Tibial nerve (tissue), 4 donors: ENCODE results near the gene CCNY.

Source experiments
- EP300 ChIP-seq, 2 donors: sonication (generic); formaldehyde crosslinking; IDR thresholded peaks; one replicate each; pipeline ENCODE4 v1.6.1; 2017; ENCODE audit warnings: antibody characterized with exemption in 2 of 2, mild to moderate bottlenecking in 1 of 2
- TF ChIP-seq, protein P1 (sequence below), 5 experiments: fragments of 200-600 bp in 3 of 5; fragments of 450-650 bp in 2 of 5; sonication (generic) in 3 of 5; IDR thresholded peaks; one replicate each; pipeline ENCODE4 v1.5.1; 2016 to 2019; ENCODE audit warnings: antibody characterized with exemption in 5 of 5, mild to moderate bottlenecking in 3 of 5, moderate library complexity in 2 of 5

DNA sequence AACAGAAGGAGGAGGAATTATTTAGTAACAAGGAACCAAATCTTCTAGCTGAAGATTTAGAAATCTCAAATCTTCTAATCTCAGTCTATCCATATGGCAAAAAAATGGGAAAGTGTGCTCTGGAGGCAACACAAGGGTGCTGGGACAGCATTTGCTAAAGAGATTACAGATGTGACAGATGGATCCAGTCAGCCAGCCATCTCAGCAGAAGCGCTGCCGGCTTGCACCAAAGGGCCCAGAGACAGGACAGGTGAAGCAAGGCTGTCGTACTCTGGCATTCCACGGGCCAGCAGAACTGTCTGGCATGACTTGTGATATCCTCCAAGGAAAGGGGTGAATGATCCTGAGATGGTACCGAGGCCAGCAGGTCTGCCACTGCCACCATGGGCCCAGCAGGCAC is 223.1 kb downstream of the CCNY start:
- TF ChIP-seq, protein P1, sequence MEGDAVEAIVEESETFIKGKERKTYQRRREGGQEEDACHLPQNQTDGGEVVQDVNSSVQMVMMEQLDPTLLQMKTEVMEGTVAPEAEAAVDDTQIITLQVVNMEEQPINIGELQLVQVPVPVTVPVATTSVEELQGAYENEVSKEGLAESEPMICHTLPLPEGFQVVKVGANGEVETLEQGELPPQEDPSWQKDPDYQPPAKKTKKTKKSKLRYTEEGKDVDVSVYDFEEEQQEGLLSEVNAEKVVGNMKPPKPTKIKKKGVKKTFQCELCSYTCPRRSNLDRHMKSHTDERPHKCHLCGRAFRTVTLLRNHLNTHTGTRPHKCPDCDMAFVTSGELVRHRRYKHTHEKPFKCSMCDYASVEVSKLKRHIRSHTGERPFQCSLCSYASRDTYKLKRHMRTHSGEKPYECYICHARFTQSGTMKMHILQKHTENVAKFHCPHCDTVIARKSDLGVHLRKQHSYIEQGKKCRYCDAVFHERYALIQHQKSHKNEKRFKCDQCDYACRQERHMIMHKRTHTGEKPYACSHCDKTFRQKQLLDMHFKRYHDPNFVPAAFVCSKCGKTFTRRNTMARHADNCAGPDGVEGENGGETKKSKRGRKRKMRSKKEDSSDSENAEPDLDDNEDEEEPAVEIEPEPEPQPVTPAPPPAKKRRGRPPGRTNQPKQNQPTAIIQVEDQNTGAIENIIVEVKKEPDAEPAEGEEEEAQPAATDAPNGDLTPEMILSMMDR (IDR thresholded peaks at IDR 0.05) = no peak
- TF ChIP-seq EP300 (IDR thresholded peaks at IDR 0.05) = no peak
